H9 (cell line): ENCODE data around the gene TNPO3. TPM values are rescaled to one million over a fixed set of nuclear protein-coding genes. Genes with fewer than 3 reads are reported as not detected.

ENCODE experiments used
- DNase-seq: peaks from one replicate; pipeline ENCODE4 v3.0.0-alpha.2; 2017
- H2AFZ ChIP-seq: one replicate; pipeline ENCODE4 v1.6.1; 2013; ENCODE audit warnings: mild to moderate bottlenecking, low read length, control low read depth, moderate library complexity
- H2AK5ac ChIP-seq: 2 replicates; pipeline ENCODE4 v1.6.1; 2013; ENCODE audit warnings: low read length, control low read depth, mixed read lengths; ENCODE audit not compliant: insufficient read length
- H2BK120ac ChIP-seq: one replicate; pipeline ENCODE4 v1.6.1; 2013; ENCODE audit warnings: low read depth, mild to moderate bottlenecking, low read length, control low read depth, inconsistent platforms; ENCODE audit not compliant: poor library complexity, severe bottlenecking
- H2BK12ac ChIP-seq: 2 replicates; pipeline ENCODE4 v1.6.1; 2013; ENCODE audit warnings: low read length, control low read depth, mixed read lengths, low read depth; ENCODE audit not compliant: insufficient read length
- H2BK15ac ChIP-seq: 2 replicates; pipeline ENCODE4 v1.6.1; 2013; ENCODE audit warnings: low read depth, low read length, control low read depth
- H2BK20ac ChIP-seq: one replicate; pipeline ENCODE4 v1.6.1; 2013; ENCODE audit warnings: low read depth, mild to moderate bottlenecking, low read length, control low read depth, inconsistent platforms; ENCODE audit not compliant: poor library complexity, severe bottlenecking
- H2BK5ac ChIP-seq: 2 replicates; pipeline ENCODE4 v1.6.1; 2013; ENCODE audit warnings: low read length, control low read depth, mixed read lengths; ENCODE audit not compliant: insufficient read length
- H3K14ac ChIP-seq: 2 replicates; pipeline ENCODE4 v1.6.1; 2013; ENCODE audit warnings: low read length, control low read depth; ENCODE audit not compliant: insufficient read depth
- H3K18ac ChIP-seq: 2 replicates; pipeline ENCODE4 v1.6.1; 2013; ENCODE audit warnings: low read depth, mild to moderate bottlenecking, mixed read lengths, low read length, control low read depth; ENCODE audit not compliant: insufficient read length
- H3K23ac ChIP-seq: 2 replicates; pipeline ENCODE4 v1.6.1; 2013; ENCODE audit warnings: low read length, control low read depth, mixed read lengths, low read depth; ENCODE audit not compliant: insufficient read length
- H3K23me2 ChIP-seq: 2 replicates; pipeline ENCODE4 v1.6.1; 2013; ENCODE audit warnings: low read depth, mild to moderate bottlenecking, mixed read lengths, low read length, control low read depth; ENCODE audit not compliant: insufficient read length, poor library complexity, severe bottlenecking
- H3K27ac ChIP-seq: 2 replicates; pipeline ENCODE4 v1.5.1; 2013; ENCODE audit warnings: low read length, control low read depth, mixed read lengths, low read depth; ENCODE audit not compliant: insufficient read length
- H3K27me3 ChIP-seq: 2 replicates; pipeline ENCODE4 v1.6.1; 2013; ENCODE audit warnings: low read length, control low read depth, inconsistent platforms; ENCODE audit not compliant: insufficient read depth
- H3K4ac ChIP-seq: 2 replicates; pipeline ENCODE4 v1.6.1; 2013; ENCODE audit warnings: low read depth, mild to moderate bottlenecking, control low read depth, inconsistent platforms, low read length, moderate library complexity
- H3K4me1 ChIP-seq: 2 replicates; pipeline ENCODE4 v1.6.1; 2013; ENCODE audit warnings: low read length, control low read depth, inconsistent platforms; ENCODE audit not compliant: insufficient read depth
- H3K4me2 ChIP-seq: 2 replicates; pipeline ENCODE4 v1.6.1; 2013; ENCODE audit warnings: low read length, control low read depth, mixed read lengths; ENCODE audit not compliant: insufficient read length, insufficient read depth
- H3K56ac ChIP-seq: 2 replicates; pipeline ENCODE4 v1.6.1; 2013; ENCODE audit warnings: low read depth, mild to moderate bottlenecking, mixed read lengths, low read length, control low read depth; ENCODE audit not compliant: insufficient read length
- H3K79me1 ChIP-seq: 2 replicates; pipeline ENCODE4 v1.6.1; 2013; ENCODE audit warnings: low read depth, mild to moderate bottlenecking, moderate library complexity, low read length, control low read depth, inconsistent platforms; ENCODE audit not compliant: insufficient read depth, poor library complexity, severe bottlenecking
- H3K79me2 ChIP-seq: 2 replicates; pipeline ENCODE4 v1.6.1; 2013; ENCODE audit warnings: low read length, control low read depth, inconsistent platforms; ENCODE audit not compliant: insufficient read depth
- H3K9ac ChIP-seq: 2 replicates; pipeline ENCODE4 v1.6.1; 2013; ENCODE audit warnings: low read length, control low read depth, mixed read lengths; ENCODE audit not compliant: insufficient read length; ENCODE audit errors: extremely low read depth
- H3K9me3 ChIP-seq: one replicate; pipeline ENCODE4 v1.6.1; 2013; ENCODE audit warnings: low read depth, low read length, inconsistent platforms; ENCODE audit not compliant: control insufficient read depth
- H3T11ph ChIP-seq: one replicate; pipeline ENCODE4 v1.6.1; 2013; ENCODE audit warnings: mild to moderate bottlenecking, low read length, control low read depth, inconsistent platforms
- H4K20me1 ChIP-seq: one replicate; pipeline ENCODE4 v1.6.1; 2013; ENCODE audit not compliant: control insufficient read depth, insufficient read length, insufficient read depth
- H4K5ac ChIP-seq: 2 replicates; pipeline ENCODE4 v1.6.1; 2013; ENCODE audit warnings: low read depth, mild to moderate bottlenecking, mixed read lengths, low read length, control low read depth; ENCODE audit not compliant: insufficient read length
- H4K8ac ChIP-seq: replicated peaks from 2 replicates; pipeline ENCODE4 v1.6.1; 2013; ENCODE audit warnings: low read length, control low read depth, mixed read lengths, low read depth; ENCODE audit not compliant: insufficient read length
- H4K91ac ChIP-seq: 2 replicates; pipeline ENCODE4 v1.6.1; 2013; ENCODE audit warnings: low read depth, mild to moderate bottlenecking, moderate library complexity, mixed read lengths, low read length, control low read depth; ENCODE audit not compliant: insufficient read length
- H3K27ac Mint-ChIP-seq, 3 experiments: 2 replicates in 2 of 3; 3 replicates in 1 of 3; pipeline ENCODE4 v1.8.0; 2020 to 2021; ENCODE audit warnings: mixed read lengths in 3 of 3, mild to moderate bottlenecking in 1 of 3, moderate library complexity in 1 of 3
- H3K27me3 Mint-ChIP-seq: 2 replicates; pipeline ENCODE4 v1.8.0; 2021; ENCODE audit warnings: low read depth, mild to moderate bottlenecking, moderate library complexity, mixed read lengths
- H3K36me3 Mint-ChIP-seq, 3 experiments: 2 replicates in 2 of 3; 3 replicates in 1 of 3; pipeline ENCODE4 v1.8.0; 2020 to 2021; ENCODE audit warnings: low read depth in 3 of 3, mixed read lengths in 3 of 3; ENCODE audit not compliant: insufficient read depth in 1 of 3
- H3K4me1 Mint-ChIP-seq, 2 experiments: 2 replicates each; pipeline ENCODE4 v1.8.0; 2020; ENCODE audit warnings: mixed read lengths in 2 of 2
- H3K4me3 Mint-ChIP-seq, 2 experiments: 2 replicates in 1 of 2; 3 replicates in 1 of 2; pipeline ENCODE4 v1.8.0; 2020 to 2021; ENCODE audit warnings: mild to moderate bottlenecking in 2 of 2, mixed read lengths in 2 of 2, moderate library complexity in 1 of 2
- H3K9me3 Mint-ChIP-seq, 2 experiments: 2 replicates in 1 of 2; 3 replicates in 1 of 2; pipeline ENCODE4 v1.8.0; 2020; ENCODE audit warnings: mild to moderate bottlenecking in 2 of 2, mixed read lengths in 2 of 2, moderate library complexity in 1 of 2
- CTCF ChIP-seq: fragments of 200-600 bp; sonication (generic); conservative IDR thresholded peaks from 3 replicates; pipeline ENCODE4 v1.8.0; 2021; ENCODE audit warnings: antibody characterized with exemption, mild to moderate bottlenecking
- WGBS: extraction: QIAGEN DNeasy Blood & Tissue Kit; methylation state at CpG from one replicate; pipeline ENCODE4 v1.1.7; 2013; ENCODE audit warnings: missing lambda C conversion rate, low lambda C conversion rate, mixed read lengths; ENCODE audit not compliant: insufficient read length; ENCODE audit errors: extremely low coverage; 5-methylcytosine and 5-hydroxymethylcytosine counted together
- total RNA-seq: library from RNA; stranded (reverse); gene quantifications from 2 replicates; pipeline ENCODE4 v1.2.1, GENCODE V29; 2021

TNPO3 gene
- total RNA-seq, 1 experiment from 2014 or later: 90.1 TPM

- H4K5ac ChIP-seq: no peak overlapping the region
- WGBS: no CpG with 5 or more reads among the region's 10 CpGs
Observed at GRCh38 chr7:128913870-128914565, 140.9 kb downstream of the TNPO3 start.

More at GRCh38 chr7:128913870-128914565, 140.9 kb downstream of the TNPO3 start:
- Histone ChIP-seq H3K23ac (no peak overlapping the region), H3K4me1 (peaks cover 7% of the 10 kb centered on the region; the same call in 1 of the 2 replicates), H2BK12ac (no peak overlapping the region), H2BK5ac (no peak overlapping the region), H2BK20ac (no peak overlapping the region), H3K14ac (no peak overlapping the region; the same call in 1 of the 2 replicates), H4K8ac (no peak overlapping the region), H3K56ac (no peak overlapping the region), H3K4me2 (no peak overlapping the region), H4K20me1 (no peaks in the 10 kb centered on the region), H3K9me3 (no peaks in the 10 kb centered on the region), H3K79me1 (no peaks in the 10 kb centered on the region), H3K23me2 (peaks cover 25% of the 10 kb centered on the region), H3K18ac (no peak overlapping the region), H3K9ac (no peak overlapping the region), H2BK15ac (no peak overlapping the region), H2AK5ac (no peak overlapping the region), H3K27ac (no peak overlapping the region), H3K4ac (no peak overlapping the region), H3K27me3 (peaks cover 10% of the 10 kb centered on the region; the same call in 1 of the 2 replicates), H3T11ph (no peak overlapping the region), H3K79me2 (no peaks in the 10 kb centered on the region), H4K91ac (no peak overlapping the region), H2AFZ (no peak overlapping the region), H2BK120ac (no peak overlapping the region)
- Mint-ChIP-seq H3K9me3 (no peaks in the 10 kb centered on the region; a peak in 1 of 5 replicates), H3K4me1 (peaks cover 24 to 38% of the 10 kb centered on the region in 2 experiments), H3K27me3 (peaks cover 21% of the 10 kb centered on the region), H3K36me3 (no peaks in the 10 kb centered on the region), H3K27ac (peak overlapping the region in 1 of 3 experiments; percentile 50; a peak in 1 of 7 replicates), H3K4me3 (peak overlapping the region in 1 of 2 experiments; percentile 69; a peak in 3 of 5 replicates)
- TF ChIP-seq CTCF: no peak
- no peak for DNase-seq
